Retinal pigment epithelial cell (primary cell): ENCODE data around the gene SRCIN1.

Experiments used
- DNase-seq: peaks from one replicate; pipeline ENCODE4 v3.0.0-alpha.2; 2010; ENCODE audit warnings: low read depth
- H3K4me3 ChIP-seq: 2 replicates; pipeline ENCODE4 v1.5.1; 2011; ENCODE audit warnings: mild to moderate bottlenecking, low read length, control low read depth, moderate library complexity
- CTCF ChIP-seq: conservative IDR thresholded peaks from 2 replicates; pipeline ENCODE4 v1.5.1; 2011; ENCODE audit warnings: low read depth, low read length, control low read depth, inconsistent platforms

SRCIN1 gene

GRCh38 chr17:38568845-38569510 lies 36.8 kb downstream of the SRCIN1 start:
- no peak for TF ChIP-seq CTCF
- no peak for DNase-seq
- no peak overlapping the region for H3K4me3 ChIP-seq

GRCh38 chr17:38568274-38568673 lies 37.5 kb downstream of the SRCIN1 start:
- no peak for TF ChIP-seq CTCF
- no peak for DNase-seq
- no peak overlapping the region for H3K4me3 ChIP-seq

DNA sequence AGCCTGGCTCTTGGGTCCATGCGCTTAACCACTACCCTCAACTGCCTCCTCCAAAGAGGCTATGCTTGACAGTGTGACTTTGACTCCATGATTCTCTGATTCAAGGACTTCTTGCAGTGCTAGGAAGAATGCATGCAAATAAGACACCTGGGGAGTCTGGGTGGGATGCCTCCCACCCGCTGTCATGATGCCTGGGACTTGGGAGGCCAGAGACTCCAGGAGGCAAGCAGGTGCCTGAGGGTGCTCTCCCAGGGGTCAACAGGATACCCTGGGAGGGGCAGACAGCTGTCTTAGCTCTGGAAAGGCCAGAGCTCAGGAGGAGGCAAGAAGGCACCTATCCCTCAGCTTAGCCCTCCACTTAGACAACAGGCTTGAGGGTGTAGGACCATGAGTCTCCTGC lies 38.4 kb downstream of the SRCIN1 start:
- no peak overlapping the region for H3K4me3 ChIP-seq
- no peak for TF ChIP-seq CTCF
- no peak for DNase-seq

DNA sequence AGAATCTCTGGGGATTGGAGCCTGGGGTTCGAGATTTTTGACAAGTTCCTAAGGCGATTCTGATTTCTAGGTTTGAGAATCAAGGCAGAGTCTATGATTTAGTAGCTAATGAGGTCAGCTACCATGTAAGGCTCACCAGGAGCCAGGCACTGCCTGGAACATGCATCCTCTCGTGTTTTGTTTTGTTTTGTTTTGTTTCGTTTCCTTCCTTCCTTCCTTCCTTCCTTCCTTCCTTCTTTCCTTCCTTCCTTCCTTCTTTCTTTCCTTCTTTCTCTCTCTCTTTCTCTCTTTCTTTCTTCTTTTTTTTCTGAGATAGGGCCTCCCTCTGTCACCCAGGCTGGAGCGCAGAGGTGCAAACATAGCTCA lies 39.1 kb downstream of the SRCIN1 start:
- no peak for DNase-seq
- H3K4me3 ChIP-seq: no peak overlapping the region
- TF ChIP-seq CTCF: no peak

DNA sequence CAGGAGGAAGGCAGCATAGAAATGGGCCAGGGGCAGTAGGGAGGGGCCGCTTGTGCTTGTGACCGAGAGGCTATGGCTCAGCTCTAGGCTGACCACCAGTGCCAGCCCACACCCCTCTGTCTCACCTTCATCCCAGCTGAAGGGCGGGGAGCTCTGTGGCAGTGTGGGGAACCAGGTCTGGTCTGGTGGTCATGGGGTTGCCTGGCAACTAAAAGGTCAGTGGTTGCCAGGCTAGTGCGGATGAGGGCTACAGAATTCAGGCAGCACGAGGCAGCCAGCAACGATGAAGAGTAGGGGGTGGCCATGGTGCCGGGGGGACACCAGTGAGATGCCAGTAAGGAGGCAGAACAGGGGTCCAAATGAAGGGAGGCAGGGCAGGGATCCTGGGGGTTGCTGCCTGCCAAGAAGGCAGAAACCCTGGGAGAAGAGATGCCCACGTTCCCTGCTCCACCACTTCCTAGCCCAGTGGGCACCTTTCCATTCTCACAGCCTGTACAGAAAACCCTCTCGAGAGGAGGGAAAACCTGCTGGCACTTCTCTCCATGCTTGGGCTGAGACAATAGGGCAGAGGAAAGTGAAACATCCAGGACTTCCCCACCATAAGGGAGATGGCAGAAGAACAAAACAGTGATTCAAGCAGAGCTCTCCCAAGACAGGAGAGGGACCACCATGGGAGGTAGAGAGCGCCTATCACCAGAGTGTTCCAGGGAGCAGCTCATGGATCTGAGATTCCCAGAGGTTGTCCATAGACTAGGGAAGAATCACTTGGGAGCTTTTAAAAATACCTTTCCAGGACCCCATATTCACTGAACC lies 39.7 kb downstream of the SRCIN1 start:
- TF ChIP-seq CTCF: no peak
- DNase-seq: no peak

GRCh38 chr17:38564869-38565268 lies 40.9 kb downstream of the SRCIN1 start:
- no peak for DNase-seq
- no peak overlapping the region for H3K4me3 ChIP-seq
- TF ChIP-seq CTCF: no peak

More for the DNA sequence above, 39.7 kb downstream of the SRCIN1 start:
- no peak overlapping the region for H3K4me3 ChIP-seq
